Measurements from ENCODE around the gene GATD1.
A peak's percentile ranks its signal among the peaks of the same experiment; 100 is the strongest.

The GATD1 gene

GRCh38 chr11:776561-777287 lies 563 bp downstream of the GATD1 start:
- no peak for DNase-seq

GRCh38 chr11:776263-776560 lies 1.1 kb downstream of the GATD1 start:
- DNase-seq = no peak

GRCh38 chr11:774873-775592 lies 2.3 kb downstream of the GATD1 start:
- no peak for DNase-seq

- DNase-seq = no peak
Observed at GRCh38 chr11:773830-774229, 3.5 kb downstream of the GATD1 start.

- DNase-seq = no peak
Observed at GRCh38 chr11:773425-773824, 3.9 kb downstream of the GATD1 start.

GRCh38 chr11:772429-773390 lies 4.6 kb downstream of the GATD1 start:
- no peak for DNase-seq

GRCh38 chr11:771617-772204 lies 5.6 kb downstream of the GATD1 start:
- no peak for DNase-seq

GRCh38 chr11:770642-771616 lies 6.4 kb downstream of the GATD1 start:
- DNase-seq = no peak

- no peak for DNase-seq
Observed at GRCh38 chr11:769887-770641, 7.2 kb downstream of the GATD1 start.

GRCh38 chr11:767238-767637 lies 10.0 kb downstream of the GATD1 start:
- DNase-seq = no peak

GRCh38 chr11:766936-767210 lies 10.4 kb downstream of the GATD1 start:
- DNase-seq = no peak

- DNase-seq = no peak
Observed at GRCh38 chr11:766106-766935, 11.0 kb downstream of the GATD1 start.

GRCh38 chr11:765802-766091 lies 11.5 kb downstream of the GATD1 start:
- DNase-seq = no peak

- peak; percentile 85 for DNase-seq
Observed at GRCh38 chr11:765025-765801, 12.1 kb downstream of the GATD1 start.

GRCh38 chr11:764322-765024 lies 12.8 kb downstream of the GATD1 start:
- no peak for DNase-seq

GRCh38 chr11:763549-764321 lies 13.6 kb downstream of the GATD1 start:
- DNase-seq = no peak

- DNase-seq = no peak
Observed at GRCh38 chr11:763073-763463, 14.2 kb downstream of the GATD1 start.

GRCh38 chr11:762421-763072 lies 14.7 kb downstream of the GATD1 start:
- no peak for DNase-seq

Measured in activated effector memory CD4-positive, alpha-beta T cell treated with anti-CD3 and anti-CD28 coated beads, Interleukin-2, amount 50 U/mL, for 16 hours (primary cell).